Natural killer cell (primary cell): ENCODE data around the gene LASP1. TPM values are rescaled to one million over a fixed set of nuclear protein-coding genes. Genes with fewer than 3 reads are reported as not detected.

Experiments used
- ATAC-seq, 3 donors: fragments of 150-1000 bp in 2 of 3; fragments of 200-7000 bp in 1 of 3; cut with Tn5 transposase; 1 replicate in 1 of 3; 2 replicates in 2 of 3; pipeline ENCODE4 v1.10.0; 2021; ENCODE audit warnings: mild to moderate bottlenecking in 2 of 3, moderate library complexity in 2 of 3
- DNase-seq, 2 donors: peaks; one replicate each; pipeline versions ENCODE4 v3.0.0 to v3.0.0-alpha.2; 2013 to 2021; ENCODE audit warnings: mixed read lengths in 1 of 2
- H3K27ac ChIP-seq: one replicate; pipeline ENCODE4 v1.5.1; 2013; ENCODE audit warnings: mild to moderate bottlenecking, low read length
- H3K27me3 ChIP-seq: one replicate; pipeline ENCODE4 v1.6.1; 2013; ENCODE audit warnings: low read length; ENCODE audit not compliant: control insufficient read depth, insufficient read depth
- H3K36me3 ChIP-seq: one replicate; pipeline ENCODE4 v1.6.1; 2013; ENCODE audit warnings: low read length; ENCODE audit not compliant: control insufficient read depth, insufficient read depth
- H3K4me1 ChIP-seq: one replicate; pipeline ENCODE4 v1.6.1; 2013; ENCODE audit warnings: low read length; ENCODE audit not compliant: control insufficient read depth, insufficient read depth
- H3K4me3 ChIP-seq: one replicate; pipeline ENCODE4 v1.5.1; 2013; ENCODE audit warnings: low read length
- H3K9me3 ChIP-seq: one replicate; pipeline ENCODE4 v1.6.1; 2013; ENCODE audit warnings: low read length; ENCODE audit not compliant: control insufficient read depth, insufficient read depth
- H3K27ac Mint-ChIP-seq, 2 donors: one replicate each; pipeline ENCODE4 v1.8.0; 2022; ENCODE audit warnings: mild to moderate bottlenecking in 2 of 2, mixed read lengths in 2 of 2, moderate library complexity in 1 of 2
- H3K27me3 Mint-ChIP-seq, 2 donors: one replicate each; pipeline ENCODE4 v1.8.0; 2022; ENCODE audit warnings: low read depth in 2 of 2, mixed read lengths in 2 of 2
- H3K36me3 Mint-ChIP-seq: one replicate; pipeline ENCODE4 v1.8.0; 2022; ENCODE audit warnings: mixed read lengths
- H3K4me1 Mint-ChIP-seq, 2 donors: one replicate each; pipeline ENCODE4 v1.8.0; 2022; ENCODE audit warnings: mixed read lengths in 2 of 2
- H3K4me3 Mint-ChIP-seq: one replicate; pipeline ENCODE4 v1.8.0; 2022; ENCODE audit warnings: mild to moderate bottlenecking, moderate library complexity, mixed read lengths
- H3K9me3 Mint-ChIP-seq, 2 donors: one replicate each; pipeline ENCODE4 v1.8.0; 2022; ENCODE audit warnings: mixed read lengths in 2 of 2
- CTCF ChIP-seq: fragments of 200-600 bp; IDR thresholded peaks from one replicate; pipeline ENCODE4 v1.8.0; 2022; ENCODE audit warnings: antibody characterized with exemption
- WGBS: methylation state at CpG from one replicate; pipeline ENCODE4 v1.1.7; 2013; ENCODE audit warnings: missing lambda C conversion rate; ENCODE audit not compliant: insufficient coverage; 5-methylcytosine and 5-hydroxymethylcytosine counted together
- intact Hi-C: fragments of 100-400 bp; cut with micrococcal nuclease; formaldehyde crosslinking; loops from one replicate; pipeline ENCODE4 v1.14.2; 2022
- total RNA-seq, 4 donors: library from RNA; stranded (reverse); fragments of 120-200 nt in 1 of 4; gene quantifications; one replicate each; pipeline versions ENCODE4 v1.2.3 to v1.2.4, GENCODE V29; 2013 to 2022

Gene LASP1
- total RNA-seq, 3 donors from 2014 or later (not counting 1 experiment from before 2014, with no cell fraction given), result 293 to 363 (median 340) TPM

GRCh38 chr17:38918129-38918913, 48.5 kb downstream of the LASP1 start:
- Histone ChIP-seq H3K27ac (no peak overlapping the region), H3K9me3 (no peaks in the 10 kb centered on the region), H3K36me3 (peaks cover 65% of the 10 kb centered on the region), H3K27me3 (no peaks in the 10 kb centered on the region), H3K4me1 (peaks cover 27% of the 10 kb centered on the region), H3K4me3 (no peak overlapping the region)
- 91% methylated on average over 37 of the region's 37 CpGs for WGBS
- no peak for DNase-seq
- peak overlapping the region; percentile 48 to 58 for H3K27ac Mint-ChIP-seq
- no peak overlapping the region for H3K4me3 Mint-ChIP-seq
- H3K36me3 Mint-ChIP-seq, result no peaks in the 10 kb centered on the region
- peaks cover 38 to 64% of the 10 kb centered on the region in 2 donors for H3K4me1 Mint-ChIP-seq
- no peaks in the 10 kb centered on the region for H3K9me3 Mint-ChIP-seq
- no peak for ATAC-seq
- no peak for TF ChIP-seq CTCF
- H3K27me3 Mint-ChIP-seq, result no peaks in the 10 kb centered on the region
- intact Hi-C loops, result no loop called here

- Mint-ChIP-seq H3K27ac (peak overlapping the region; percentile 48 to 58), H3K4me3 (no peak overlapping the region), H3K36me3 (no peaks in the 10 kb centered on the region), H3K9me3 (no peaks in the 10 kb centered on the region), H3K27me3 (no peaks in the 10 kb centered on the region), H3K4me1 (peaks cover 34 to 64% of the 10 kb centered on the region in 2 donors)
- no peak for ATAC-seq
- H3K27me3 ChIP-seq, result no peaks in the 10 kb centered on the region
- H3K4me3 ChIP-seq, result no peak overlapping the region
- DNase-seq, result no peak
- H3K4me1 ChIP-seq, result peaks cover 25% of the 10 kb centered on the region
- H3K27ac ChIP-seq, result no peak overlapping the region
- peaks cover 65% of the 10 kb centered on the region for H3K36me3 ChIP-seq
- TF ChIP-seq CTCF, result no peak
- intact Hi-C loops, result no loop called here
- no peaks in the 10 kb centered on the region for H3K9me3 ChIP-seq
- WGBS, result 100% methylated on average over 5 of the region's 5 CpGs
Observed at GRCh38 chr17:38918916-38919315, 49.1 kb downstream of the LASP1 start.

- Histone ChIP-seq H3K36me3 (peaks cover 60% of the 10 kb centered on the region), H3K27ac (no peak overlapping the region), H3K4me3 (no peak overlapping the region), H3K9me3 (no peaks in the 10 kb centered on the region), H3K4me1 (peaks cover 22% of the 10 kb centered on the region), H3K27me3 (no peaks in the 10 kb centered on the region)
- peaks cover 28 to 58% of the 10 kb centered on the region in 2 donors for H3K4me1 Mint-ChIP-seq
- intact Hi-C loops, result no loop called here
- H3K9me3 Mint-ChIP-seq, result no peaks in the 10 kb centered on the region
- no peak for DNase-seq
- ATAC-seq, result no peak
- H3K27ac Mint-ChIP-seq, result peak overlapping the region; percentile 58 to 78
- no peaks in the 10 kb centered on the region for H3K27me3 Mint-ChIP-seq
- H3K36me3 Mint-ChIP-seq, result no peaks in the 10 kb centered on the region
- WGBS, result 97% methylated on average over 16 of the region's 16 CpGs
- no peak overlapping the region for H3K4me3 Mint-ChIP-seq
- TF ChIP-seq CTCF, result no peak
Observed at GRCh38 chr17:38919316-38920078, 49.6 kb downstream of the LASP1 start.
